IgD-negative memory B cell (primary cell): ENCODE results near the gene CARD16. TPM values are rescaled to one million over a fixed set of nuclear protein-coding genes. Genes with fewer than 3 reads are reported as not detected.

Source experiments
- H3K27ac Mint-ChIP-seq, 3 donors: one replicate each; pipeline ENCODE4 v1.8.0; 2020 to 2022; ENCODE audit warnings: mild to moderate bottlenecking in 3 of 3, mixed read lengths in 3 of 3, moderate library complexity in 1 of 3
- H3K27me3 Mint-ChIP-seq: one replicate; pipeline ENCODE4 v1.8.0; 2021; ENCODE audit warnings: mixed read lengths
- H3K36me3 Mint-ChIP-seq: one replicate; pipeline ENCODE4 v1.8.0; 2020; ENCODE audit warnings: mild to moderate bottlenecking, mixed read lengths
- H3K4me1 Mint-ChIP-seq, 3 donors: one replicate each; pipeline ENCODE4 v1.8.0; 2020 to 2022; ENCODE audit warnings: mixed read lengths in 3 of 3, mild to moderate bottlenecking in 1 of 3
- H3K4me3 Mint-ChIP-seq, 4 donors: one replicate each; pipeline ENCODE4 v1.8.0; 2020 to 2022; ENCODE audit warnings: mild to moderate bottlenecking in 4 of 4, mixed read lengths in 4 of 4, moderate library complexity in 3 of 4
- H3K9me3 Mint-ChIP-seq, 3 donors: one replicate each; pipeline ENCODE4 v1.8.0; 2020 to 2021; ENCODE audit warnings: mixed read lengths in 3 of 3, mild to moderate bottlenecking in 1 of 3
- polyA plus RNA-seq: library from polyadenylated mRNA; unstranded; fragments of 300-500 nt; fragmentation: Illumina TruSeq; gene quantifications from one replicate; pipeline ENCODE4 v1.2.3, GENCODE V29; 2021

Gene CARD16
- polyA plus RNA-seq, 1 donor from 2014 or later: 173 TPM

DNA sequence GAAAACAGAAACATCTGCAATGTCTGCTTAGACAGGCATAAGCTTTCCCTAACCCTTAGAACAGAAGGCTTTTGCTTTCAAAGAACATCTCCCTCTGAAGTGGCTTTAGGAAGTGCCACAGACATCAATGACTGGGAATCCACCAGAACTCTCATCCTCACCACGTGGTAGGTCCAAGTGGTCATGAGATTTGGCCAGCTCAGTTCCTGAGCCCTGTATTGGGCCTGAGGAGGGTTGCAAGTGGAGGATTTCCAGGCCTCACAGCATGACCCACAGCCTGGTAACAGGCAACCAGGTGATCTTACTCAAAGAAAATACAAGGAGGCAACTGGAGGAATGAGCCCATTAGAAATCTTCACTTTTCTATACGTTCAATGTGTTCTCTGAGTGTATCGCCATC, 11.8 kb downstream of the CARD16 start:
- peak overlapping the region; percentile 86 to 100 (median 96) for H3K4me3 Mint-ChIP-seq
- H3K36me3 Mint-ChIP-seq: peaks cover 19% of the 10 kb centered on the region

DNA sequence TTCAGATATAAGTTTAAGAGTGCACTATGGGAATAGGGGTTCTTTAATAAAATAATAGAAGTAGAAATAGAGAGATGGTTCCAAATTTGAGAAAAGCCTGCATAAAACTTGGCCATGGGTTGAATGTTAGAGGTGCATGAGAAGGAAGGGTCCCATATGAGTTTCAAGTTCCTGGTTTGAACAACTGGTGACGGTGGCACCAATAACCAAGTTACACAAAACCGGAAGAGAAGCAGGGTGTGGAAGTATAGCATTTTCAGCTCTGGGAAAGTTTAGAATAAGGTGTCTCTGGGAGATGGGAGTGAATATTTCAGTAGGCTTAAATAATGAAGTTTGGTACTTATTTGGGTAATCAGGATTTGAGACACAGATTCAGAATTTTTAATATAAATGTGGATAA, 12.6 kb downstream of the CARD16 start:
- Mint-ChIP-seq H3K4me3 (peak overlapping the region; percentile 7 to 100 (median 82)), H3K27ac (peak overlapping the region; percentile 9 to 71 (median 55)), H3K4me1 (peaks cover 35 to 45% (median 41%) of the 10 kb centered on the region in 3 donors), H3K27me3 (no peaks in the 10 kb centered on the region), H3K9me3 (no peaks in the 10 kb centered on the region), H3K36me3 (peaks cover 17% of the 10 kb centered on the region)

More for the DNA sequence above, 11.8 kb downstream of the CARD16 start:
- H3K4me1 Mint-ChIP-seq: peaks cover 29 to 41% (median 36%) of the 10 kb centered on the region in 3 donors
- H3K27me3 Mint-ChIP-seq: no peaks in the 10 kb centered on the region
- peak overlapping the region in 1 of 3 donors; percentile 55 for H3K27ac Mint-ChIP-seq
- peaks cover 0 to 3% (median 0%) of the 10 kb centered on the region in 3 donors for H3K9me3 Mint-ChIP-seq

- Mint-ChIP-seq H3K27ac (peak overlapping the region in 1 of 3 donors; percentile 42), H3K4me3 (peak overlapping the region in 1 of 4 donors; percentile 55), H3K27me3 (no peaks in the 10 kb centered on the region), H3K9me3 (peaks cover 0 to 2% (median 0%) of the 10 kb centered on the region in 3 donors), H3K36me3 (peaks cover 21% of the 10 kb centered on the region), H3K4me1 (peaks cover 31 to 43% (median 42%) of the 10 kb centered on the region in 3 donors)
Observed at GRCh38 chr11:105027678-105028077, 17.5 kb downstream of the CARD16 start.

GRCh38 chr11:105024394-105024793, 20.7 kb downstream of the CARD16 start:
- peaks cover 30 to 44% (median 35%) of the 10 kb centered on the region in 3 donors for H3K4me1 Mint-ChIP-seq
- H3K27ac Mint-ChIP-seq: no peak overlapping the region
- peaks cover 0 to 3% (median 0%) of the 10 kb centered on the region in 3 donors for H3K9me3 Mint-ChIP-seq
- peak overlapping the region in 2 of 4 donors; percentile 7 to 65 for H3K4me3 Mint-ChIP-seq
- H3K27me3 Mint-ChIP-seq: no peaks in the 10 kb centered on the region
- peaks cover 18% of the 10 kb centered on the region for H3K36me3 Mint-ChIP-seq

GRCh38 chr11:105023003-105023402, 22.1 kb downstream of the CARD16 start, which contains the start of gene CASP5:
Gene CASP5 (minus strand): TSS chr11:105023168. CDS start chr11:105023136, 32 bp downstream.
- no peak within 1 kb of the TSS for H3K27ac Mint-ChIP-seq
- H3K27me3 Mint-ChIP-seq: no peaks in the 10 kb centered on the region
- peaks cover 10% of the 10 kb centered on the region for H3K36me3 Mint-ChIP-seq
- H3K4me3 Mint-ChIP-seq: peak within 1 kb of the TSS in 2 of 4 donors; percentile 21 to 91
- peaks cover 0 to 3% (median 0%) of the 10 kb centered on the region in 3 donors for H3K9me3 Mint-ChIP-seq
- H3K4me1 Mint-ChIP-seq: peaks cover 29 to 38% (median 32%) of the 10 kb centered on the region in 3 donors

GRCh38 chr11:105022527-105022926, 22.6 kb downstream of the CARD16 start:
- no peaks in the 10 kb centered on the region for H3K27me3 Mint-ChIP-seq
- H3K27ac Mint-ChIP-seq: no peak overlapping the region
- H3K4me1 Mint-ChIP-seq: peaks cover 24 to 34% (median 27%) of the 10 kb centered on the region in 3 donors
- peaks cover 6% of the 10 kb centered on the region for H3K36me3 Mint-ChIP-seq
- H3K9me3 Mint-ChIP-seq: peaks cover 0 to 3% (median 0%) of the 10 kb centered on the region in 3 donors
- H3K4me3 Mint-ChIP-seq: peak overlapping the region in 2 of 4 donors; percentile 0 to 91

- peaks cover 2% of the 10 kb centered on the region for H3K27me3 Mint-ChIP-seq
- no peaks in the 10 kb centered on the region for H3K4me1 Mint-ChIP-seq
- no peak overlapping the region for H3K27ac Mint-ChIP-seq
- no peak overlapping the region for H3K4me3 Mint-ChIP-seq
- peaks cover 1% of the 10 kb centered on the region for H3K36me3 Mint-ChIP-seq
- no peaks in the 10 kb centered on the region for H3K9me3 Mint-ChIP-seq
Observed at GRCh38 chr11:105007463-105007862, 37.7 kb downstream of the CARD16 start.

DNA sequence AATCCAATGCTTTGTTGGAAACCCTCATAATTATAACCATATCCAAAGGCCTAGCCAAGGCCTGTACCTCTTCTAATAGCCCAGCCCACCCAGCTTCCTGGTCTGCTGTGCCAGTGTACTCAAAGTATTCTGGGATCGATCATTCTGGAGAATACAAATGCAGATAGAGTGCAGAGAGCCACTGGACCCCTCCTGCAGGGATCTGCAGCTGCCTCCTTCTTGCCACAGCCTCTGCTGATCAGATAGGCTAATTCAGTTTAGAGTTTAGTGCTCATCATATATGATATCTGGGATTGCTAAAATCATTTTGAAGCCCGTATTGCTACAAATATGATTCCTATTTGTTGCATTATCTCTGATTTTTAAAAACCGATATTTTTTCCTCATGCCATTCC, 39.7 kb downstream of the CARD16 start:
- peaks cover 1% of the 10 kb centered on the region for H3K36me3 Mint-ChIP-seq
- H3K4me1 Mint-ChIP-seq: peaks cover 2 to 5% (median 4%) of the 10 kb centered on the region in 3 donors
- H3K27ac Mint-ChIP-seq: no peak overlapping the region
- H3K9me3 Mint-ChIP-seq: no peaks in the 10 kb centered on the region
- H3K4me3 Mint-ChIP-seq: no peak overlapping the region
- H3K27me3 Mint-ChIP-seq: no peaks in the 10 kb centered on the region

DNA sequence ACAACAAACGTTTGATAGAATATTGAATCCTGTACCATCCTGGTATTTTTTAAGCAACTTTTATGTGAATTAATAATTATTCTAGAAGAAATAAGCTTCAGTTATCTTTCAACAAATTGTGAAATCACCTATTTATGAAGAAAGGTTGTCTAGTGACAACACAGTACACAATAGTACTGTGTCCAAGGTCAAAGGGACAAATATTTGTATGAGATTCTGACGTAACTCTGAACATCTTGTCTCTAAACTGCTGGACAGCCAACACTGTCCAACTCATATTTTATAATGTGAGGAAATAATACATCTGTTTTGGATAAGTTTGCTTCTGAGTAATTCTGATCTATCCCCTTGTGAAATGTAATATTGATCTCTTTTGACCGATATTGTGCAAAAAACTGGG, 41.1 kb downstream of the CARD16 start:
- H3K4me3 Mint-ChIP-seq: no peak overlapping the region
- H3K4me1 Mint-ChIP-seq: peaks cover 2 to 8% (median 4%) of the 10 kb centered on the region in 3 donors
- H3K36me3 Mint-ChIP-seq: no peaks in the 10 kb centered on the region
- H3K27ac Mint-ChIP-seq: no peak overlapping the region
- no peaks in the 10 kb centered on the region for H3K9me3 Mint-ChIP-seq
- no peaks in the 10 kb centered on the region for H3K27me3 Mint-ChIP-seq

- no peak overlapping the region for H3K4me3 Mint-ChIP-seq
- no peak overlapping the region for H3K27ac Mint-ChIP-seq
- H3K4me1 Mint-ChIP-seq: peaks cover 2 to 8% (median 4%) of the 10 kb centered on the region in 3 donors
- no peaks in the 10 kb centered on the region for H3K27me3 Mint-ChIP-seq
- no peaks in the 10 kb centered on the region for H3K9me3 Mint-ChIP-seq
- no peaks in the 10 kb centered on the region for H3K36me3 Mint-ChIP-seq
Observed at GRCh38 chr11:105003151-105003550, 42.0 kb downstream of the CARD16 start.

DNA sequence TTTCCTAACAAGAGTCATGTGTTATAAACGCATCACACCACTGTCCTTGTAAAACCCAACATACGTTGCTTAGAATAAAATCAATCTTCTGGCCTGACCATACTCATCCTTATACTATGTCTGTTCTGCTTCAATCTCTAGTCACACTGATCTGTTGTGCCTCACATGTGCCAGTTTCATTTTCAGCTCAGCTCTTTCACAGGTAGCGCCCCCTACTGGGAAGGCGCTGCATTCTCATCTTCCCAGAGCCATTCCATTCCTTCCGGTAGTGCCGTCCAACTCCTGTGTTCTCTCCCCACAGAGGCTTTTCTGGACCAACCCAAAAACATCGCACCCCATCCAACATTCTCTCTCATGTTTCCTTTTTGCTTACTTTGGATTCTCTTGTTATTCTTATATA, 44.3 kb downstream of the CARD16 start:
- no peak overlapping the region for H3K27ac Mint-ChIP-seq

GRCh38 chr11:105000167-105000566, 45.0 kb downstream of the CARD16 start:
- Mint-ChIP-seq H3K4me1 (peaks cover 2 to 8% (median 4%) of the 10 kb centered on the region in 3 donors), H3K27me3 (no peaks in the 10 kb centered on the region), H3K36me3 (no peaks in the 10 kb centered on the region), H3K9me3 (peaks cover 0 to 1% (median 0%) of the 10 kb centered on the region in 3 donors), H3K4me3 (no peak overlapping the region), H3K27ac (no peak overlapping the region)

More for the DNA sequence above, 44.3 kb downstream of the CARD16 start:
- H3K4me3 Mint-ChIP-seq: peak overlapping the region in 1 of 4 donors; percentile 34
- H3K36me3 Mint-ChIP-seq: no peaks in the 10 kb centered on the region
- no peaks in the 10 kb centered on the region for H3K27me3 Mint-ChIP-seq
- H3K4me1 Mint-ChIP-seq: peaks cover 2 to 8% (median 4%) of the 10 kb centered on the region in 3 donors
- peaks cover 0 to 1% (median 0%) of the 10 kb centered on the region in 3 donors for H3K9me3 Mint-ChIP-seq

DNA sequence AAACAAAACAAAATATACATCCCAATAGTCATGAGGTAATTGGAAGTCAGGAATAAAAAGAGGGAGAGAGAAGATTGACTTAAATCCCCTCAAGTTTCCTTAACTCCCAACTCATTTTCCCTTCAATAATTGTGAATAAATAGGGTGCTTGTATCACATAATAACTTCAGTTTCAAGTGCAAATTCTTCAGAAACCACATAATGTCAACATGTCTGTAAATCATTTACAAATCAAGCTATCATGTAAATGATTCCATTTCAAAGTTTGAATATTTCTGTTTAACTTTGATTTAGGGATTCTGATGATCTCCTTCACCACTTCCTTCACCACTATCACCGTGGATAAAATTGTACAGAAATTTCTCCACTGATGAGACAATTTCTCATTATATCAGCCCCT, 45.4 kb downstream of the CARD16 start:
- no peak overlapping the region for H3K4me3 Mint-ChIP-seq
- no peaks in the 10 kb centered on the region for H3K27me3 Mint-ChIP-seq
- H3K27ac Mint-ChIP-seq: no peak overlapping the region
- H3K4me1 Mint-ChIP-seq: peaks cover 2 to 11% (median 4%) of the 10 kb centered on the region in 3 donors
- no peaks in the 10 kb centered on the region for H3K36me3 Mint-ChIP-seq
- peaks cover 0 to 1% (median 0%) of the 10 kb centered on the region in 3 donors for H3K9me3 Mint-ChIP-seq

DNA sequence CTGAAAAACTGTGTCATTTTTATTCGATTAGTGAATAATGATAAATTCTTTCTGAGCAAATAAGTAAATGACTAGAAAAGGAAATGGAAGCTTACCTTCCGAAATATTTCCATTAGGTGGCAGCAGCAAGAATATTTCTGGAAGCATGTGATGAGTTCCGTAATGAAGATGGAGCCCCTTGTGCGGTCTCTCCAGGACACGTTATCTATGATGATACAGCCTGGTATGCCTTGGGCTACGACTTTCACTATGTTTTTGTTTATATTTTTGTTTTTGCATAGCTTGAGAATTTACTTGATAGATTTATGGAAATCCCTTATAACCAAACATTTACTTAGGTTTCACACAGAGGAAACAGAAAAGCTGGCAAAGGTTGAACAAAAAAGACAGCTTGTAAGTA, 47.8 kb downstream of the CARD16 start:
- Mint-ChIP-seq H3K4me1 (peaks cover 3 to 14% (median 4%) of the 10 kb centered on the region in 3 donors), H3K36me3 (no peaks in the 10 kb centered on the region), H3K4me3 (no peak overlapping the region), H3K9me3 (peaks cover 0 to 1% (median 0%) of the 10 kb centered on the region in 3 donors), H3K27ac (no peak overlapping the region), H3K27me3 (peaks cover 6% of the 10 kb centered on the region)

DNA sequence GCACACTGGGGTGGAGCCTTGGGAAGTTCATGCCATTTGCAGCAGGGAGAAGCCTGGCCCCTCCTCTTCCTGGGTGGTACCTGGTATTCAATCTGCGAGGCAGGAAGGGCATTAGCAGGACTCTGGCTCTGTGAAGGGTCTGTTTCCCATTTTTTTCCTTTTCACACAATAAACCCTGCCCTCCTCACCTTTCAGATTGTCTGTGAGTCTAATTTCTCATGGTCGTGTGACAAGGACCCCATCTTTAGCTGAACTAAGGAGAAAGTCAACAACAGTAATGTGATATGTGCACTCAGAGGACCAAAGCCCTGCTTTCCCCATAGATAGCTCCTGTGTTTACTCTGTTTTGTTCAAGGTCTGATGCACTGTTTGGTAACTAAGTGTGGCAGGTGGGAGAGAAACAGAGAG, 50.1 kb downstream of the CARD16 start:
- peaks cover 6% of the 10 kb centered on the region for H3K27me3 Mint-ChIP-seq
- H3K9me3 Mint-ChIP-seq: peaks cover 0 to 1% (median 0%) of the 10 kb centered on the region in 3 donors
- peak overlapping the region in 1 of 4 donors; percentile 31 for H3K4me3 Mint-ChIP-seq
- H3K4me1 Mint-ChIP-seq: peaks cover 0 to 6% (median 2%) of the 10 kb centered on the region in 3 donors
- no peaks in the 10 kb centered on the region for H3K36me3 Mint-ChIP-seq
- no peak overlapping the region for H3K27ac Mint-ChIP-seq

- peaks cover 0 to 6% (median 2%) of the 10 kb centered on the region in 3 donors for H3K4me1 Mint-ChIP-seq
- no peak overlapping the region for H3K4me3 Mint-ChIP-seq
- peaks cover 6% of the 10 kb centered on the region for H3K27me3 Mint-ChIP-seq
- H3K36me3 Mint-ChIP-seq: peaks cover 3% of the 10 kb centered on the region
- peaks cover 2 to 7% (median 3%) of the 10 kb centered on the region in 3 donors for H3K9me3 Mint-ChIP-seq
- H3K27ac Mint-ChIP-seq: no peak overlapping the region
Observed at GRCh38 chr11:104992781-104993180, 52.4 kb downstream of the CARD16 start.
